Measurements from ENCODE around the gene RBFOX1. TPM values are rescaled to one million over a fixed set of nuclear protein-coding genes. Genes with fewer than 3 reads are reported as not detected.
"Not testable (repeated sequence)": the region's sequence is repeated elsewhere in the genome, so short reads cannot be mapped to it uniquely, and the experiment has no call there.

The RBFOX1 gene
- total RNA-seq, 4 donors from 2014 or later = 0.12 to 0.54 TPM; not detected in 2

GRCh38 chr16:7487574-7488323 is 155.1 kb downstream of the RBFOX1 start:
- no peaks in the 10 kb centered on the region for H3K27me3 ChIP-seq
- no peaks in the 10 kb centered on the region for H3K9me3 ChIP-seq
- H3K4me3 ChIP-seq = no peak overlapping the region
- no peaks in the 10 kb centered on the region for H3K4me1 ChIP-seq
- H3K36me3 ChIP-seq = no peaks in the 10 kb centered on the region
- WGBS, 2 donors (ENCODE audit: low coverage in 1 of 2) = 56 to 92% methylated on average over 6 to 12 of the region's 12 CpGs
- TF ChIP-seq CTCF (IDR thresholded peaks at IDR 0.05) (no peak), POLR2A (IDR thresholded peaks at IDR 0.05) (no peak), POLR2AphosphoS5 (IDR thresholded peaks at IDR 0.05) (no peak), EP300 (IDR thresholded peaks at IDR 0.05) (no peak)
- H3K27ac ChIP-seq = no peak overlapping the region
- no peak for ATAC-seq

GRCh38 chr16:7492122-7492521 is 159.5 kb downstream of the RBFOX1 start:
- Histone ChIP-seq H3K27me3 (no peaks in the 10 kb centered on the region), H3K36me3 (no peaks in the 10 kb centered on the region), H3K9me3 (no peaks in the 10 kb centered on the region), H3K4me1 (no peaks in the 10 kb centered on the region), H3K27ac (no peak overlapping the region), H3K4me3 (no peak overlapping the region)
- 10 to 14% methylated on average over 1 of the region's 1 CpG for WGBS, 2 donors (ENCODE audit: low coverage in 1 of 2)
- ATAC-seq = no peak
- TF ChIP-seq POLR2A (IDR thresholded peaks at IDR 0.05) (no peak), EP300 (IDR thresholded peaks at IDR 0.05) (no peak), CTCF (IDR thresholded peaks at IDR 0.05) (no peak), POLR2AphosphoS5 (IDR thresholded peaks at IDR 0.05) (no peak)

GRCh38 chr16:7493133-7493532 is 160.5 kb downstream of the RBFOX1 start:
- ATAC-seq = no peak
- H3K9me3 ChIP-seq = no peaks in the 10 kb centered on the region
- no peaks in the 10 kb centered on the region for H3K36me3 ChIP-seq
- H3K4me1 ChIP-seq = no peaks in the 10 kb centered on the region
- 67 to 96% methylated on average over 4 to 6 of the region's 6 CpGs for WGBS, 2 donors (ENCODE audit: low coverage in 1 of 2)
- TF ChIP-seq POLR2A (IDR thresholded peaks at IDR 0.05) (no peak), CTCF (IDR thresholded peaks at IDR 0.05) (no peak), POLR2AphosphoS5 (IDR thresholded peaks at IDR 0.05) (no peak), EP300 (IDR thresholded peaks at IDR 0.05) (no peak)
- no peak overlapping the region for H3K27ac ChIP-seq
- no peaks in the 10 kb centered on the region for H3K27me3 ChIP-seq
- no peak overlapping the region for H3K4me3 ChIP-seq

- Histone ChIP-seq H3K4me3 (no peak overlapping the region), H3K36me3 (no peaks in the 10 kb centered on the region), H3K4me1 (no peaks in the 10 kb centered on the region), H3K27ac (no peak overlapping the region), H3K9me3 (no peaks in the 10 kb centered on the region), H3K27me3 (no peaks in the 10 kb centered on the region)
- WGBS, 2 donors (ENCODE audit: low coverage in 1 of 2) = 65 to 74% methylated on average over 4 of the region's 4 CpGs
- ATAC-seq = no peak
- TF ChIP-seq POLR2A (IDR thresholded peaks at IDR 0.05) = no peak
- TF ChIP-seq CTCF (IDR thresholded peaks at IDR 0.05) = no peak
- TF ChIP-seq POLR2AphosphoS5 (IDR thresholded peaks at IDR 0.05) = no peak
- TF ChIP-seq EP300 (IDR thresholded peaks at IDR 0.05) = no peak
Measured at GRCh38 chr16:7497691-7498090, 165.0 kb downstream of the RBFOX1 start.

GRCh38 chr16:7501868-7502267 is 169.2 kb downstream of the RBFOX1 start:
- no peaks in the 10 kb centered on the region for H3K27me3 ChIP-seq
- H3K36me3 ChIP-seq = no peaks in the 10 kb centered on the region
- no peak overlapping the region for H3K27ac ChIP-seq
- H3K9me3 ChIP-seq = no peaks in the 10 kb centered on the region
- 80 to 83% methylated on average over 2 to 5 of the region's 5 CpGs for WGBS, 2 donors (ENCODE audit: low coverage in 1 of 2)
- TF ChIP-seq EP300 (IDR thresholded peaks at IDR 0.05) (no peak), CTCF (IDR thresholded peaks at IDR 0.05) (no peak), POLR2AphosphoS5 (IDR thresholded peaks at IDR 0.05) (no peak), POLR2A (IDR thresholded peaks at IDR 0.05) (no peak)
- no peaks in the 10 kb centered on the region for H3K4me1 ChIP-seq
- no peak for ATAC-seq
- H3K4me3 ChIP-seq = no peak overlapping the region

GRCh38 chr16:7502591-7503157 is 170.0 kb downstream of the RBFOX1 start:
- H3K36me3 ChIP-seq, H3K27ac ChIP-seq, H3K4me3 ChIP-seq, H3K4me1 ChIP-seq, ATAC-seq, H3K27me3 ChIP-seq, H3K9me3 ChIP-seq: not testable (repeated sequence)
- 49 to 86% methylated on average over 1 to 4 of the region's 4 CpGs for WGBS, 2 donors (ENCODE audit: low coverage in 1 of 2)
